GM12878 (cell line): ENCODE results near the gene AKT3.

ENCODE experiments used
- BMI1 ChIP-seq: fragments of 450-650 bp; IDR thresholded peaks from 2 replicates; pipeline ENCODE4 v1.6.1; 2016; ENCODE audit warnings: mild to moderate bottlenecking, moderate library complexity, borderline replicate concordance
- CTCF ChIP-seq, 3 experiments: IDR thresholded peaks in 2 of 3; conservative IDR thresholded peaks in 1 of 3; 2 replicates each; pipeline ENCODE4 v1.5.1; 2011; ENCODE audit warnings: low read depth in 3 of 3, low read length in 3 of 3, mild to moderate bottlenecking in 3 of 3, control low read depth in 2 of 3, moderate library complexity in 2 of 3, inconsistent platforms in 1 of 3, mixed read lengths in 1 of 3; ENCODE audit not compliant: control insufficient read depth in 2 of 3, insufficient read depth in 1 of 3; ENCODE audit errors: extremely low read depth in 1 of 3
- EP300 ChIP-seq, 2 experiments: fragments of 150-350 bp in 1 of 2; IDR thresholded peaks; 2 replicates each; pipeline ENCODE4 v1.6.1; 2011 to 2012; ENCODE audit warnings: low read depth in 2 of 2, low read length in 2 of 2, borderline replicate concordance in 1 of 2, improper control_type of control experiment in 1 of 2, inconsistent platforms in 1 of 2; ENCODE audit not compliant: control insufficient read depth in 1 of 2
- EZH2 ChIP-seq: IDR thresholded peaks from 2 replicates; pipeline ENCODE4 v1.6.1; 2012; ENCODE audit warnings: low read depth, mild to moderate bottlenecking, control low read depth, inconsistent platforms, low read length, borderline replicate concordance; ENCODE audit not compliant: control insufficient read depth
- FOS ChIP-seq: IDR thresholded peaks from 3 replicates; pipeline ENCODE4 v1.6.1; 2011; ENCODE audit warnings: borderline replicate concordance; ENCODE audit not compliant: insufficient read length; ENCODE audit errors: extremely low read depth
- HDAC2 ChIP-seq: fragments of 200-600 bp; sonication (generic); IDR thresholded peaks from 2 replicates; pipeline ENCODE4 v1.6.1; 2017
- JUND ChIP-seq: IDR thresholded peaks from 2 replicates; pipeline ENCODE4 v1.6.1; 2012; ENCODE audit warnings: low read depth, mild to moderate bottlenecking, low read length, improper control_type of control experiment, moderate library complexity
- MTA3 ChIP-seq: IDR thresholded peaks from 2 replicates; pipeline ENCODE4 v1.6.1; 2012; ENCODE audit warnings: low read length, inconsistent platforms, borderline replicate concordance
- RCOR1 ChIP-seq: conservative IDR thresholded peaks from 2 replicates; pipeline ENCODE4 v1.6.1; 2012; ENCODE audit warnings: low read depth, low read length, improper control_type of control experiment
- SIN3A ChIP-seq: IDR thresholded peaks from 2 replicates; pipeline ENCODE4 v1.6.1; 2012; ENCODE audit warnings: low read depth, low read length, improper control_type of control experiment
- ZSCAN29 ChIP-seq: fragments of 450-650 bp; IDR thresholded peaks from 2 replicates; pipeline ENCODE4 v1.6.1; 2017; ENCODE audit warnings: mild to moderate bottlenecking, moderate library complexity

- TF ChIP-seq BMI1 (no peak), CTCF (IDR thresholded peaks at IDR 0.05 in 2 of 3, conservative IDR thresholded peaks at IDR 0.05 in 1 of 3; ENCODE audit: control insufficient read depth in 2 of 3, extremely low read depth in 1 of 3, insufficient read depth in 1 of 3, low read depth in 3 of 3, low read length in 3 of 3) (no peak), EZH2 (no peak), ZSCAN29 (no peak), SIN3A (no peak), JUND (no peak), FOS (no peak), EP300 (IDR thresholded peaks at IDR 0.05; ENCODE audit: borderline replicate concordance in 1 of 2, control insufficient read depth in 1 of 2, low read depth in 2 of 2, low read length in 2 of 2) (no peak), MTA3 (no peak), HDAC2 (no peak), RCOR1 (no peak)
Measured at GRCh38 chr1:243549791-243550190, 300.3 kb downstream of the AKT3 start.
